ENCODE results near the gene TNKS2.
"Not testable (repeated sequence)": the region's sequence is repeated elsewhere in the genome, so short reads cannot be mapped to it uniquely, and the experiment has no call there.

TNKS2 gene

DNA sequence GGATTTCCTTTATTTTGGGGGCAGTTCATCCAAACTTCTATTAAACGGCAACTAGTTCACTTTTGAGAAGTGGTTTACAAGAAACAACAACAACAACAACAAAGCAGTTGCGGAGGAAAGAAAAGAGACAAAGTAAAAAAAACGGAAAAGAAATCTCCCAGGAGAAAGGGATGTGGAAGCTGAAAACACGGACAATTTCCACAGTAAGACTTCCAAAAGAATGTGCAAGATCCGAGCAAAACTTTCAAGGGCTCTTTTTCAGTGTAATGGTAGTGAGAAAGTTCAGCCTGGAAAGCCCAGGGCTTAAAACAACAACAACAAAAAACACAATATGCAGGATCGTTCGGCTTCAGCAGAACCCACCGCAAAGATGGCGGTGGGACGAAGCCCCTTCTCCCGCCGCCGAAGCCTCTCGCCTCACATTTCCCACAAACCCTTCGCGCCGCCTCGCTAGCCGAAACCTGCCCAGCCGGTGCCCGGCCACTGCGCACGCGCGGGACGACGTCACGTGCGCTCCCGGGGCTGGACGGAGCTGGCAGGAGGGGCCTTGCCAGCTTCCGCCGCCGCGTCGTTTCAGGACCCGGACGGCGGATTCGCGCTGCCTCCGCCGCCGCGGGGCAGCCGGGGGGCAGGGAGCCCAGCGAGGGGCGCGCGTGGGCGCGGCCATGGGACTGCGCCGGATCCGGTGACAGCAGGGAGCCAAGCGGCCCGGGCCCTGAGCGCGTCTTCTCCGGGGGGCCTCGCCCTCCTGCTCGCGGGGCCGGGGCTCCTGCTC lies at the start of gene TNKS2:
Gene TNKS2, plus strand, starts transcription at position 553 of the 775 bp plus-strand sequence. CDS start 265 bp downstream, outside the sequence.
- peak; percentile 23 for DNase-seq

DNA sequence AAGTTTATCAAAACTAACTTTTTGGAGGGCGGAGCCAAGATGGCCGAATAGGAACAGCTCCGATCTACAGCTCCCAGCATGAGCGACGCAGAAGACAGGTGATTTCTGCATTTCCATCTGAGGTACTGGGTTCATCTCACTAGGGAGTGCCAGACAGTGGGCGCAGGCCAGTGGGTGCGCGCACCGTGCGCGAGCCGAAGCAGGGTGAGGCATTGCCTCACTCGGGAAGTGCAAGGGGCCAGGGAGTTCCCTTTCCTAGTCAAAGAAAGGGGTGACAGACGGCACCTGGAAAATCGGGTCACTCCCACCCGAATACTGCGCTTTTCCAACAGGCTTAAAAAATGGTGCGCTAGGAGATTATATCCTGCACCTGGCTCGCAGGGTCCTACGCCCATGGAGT lies 48.6 kb upstream of the TNKS2 start:
- DNase-seq = not testable (repeated sequence)

DNA sequence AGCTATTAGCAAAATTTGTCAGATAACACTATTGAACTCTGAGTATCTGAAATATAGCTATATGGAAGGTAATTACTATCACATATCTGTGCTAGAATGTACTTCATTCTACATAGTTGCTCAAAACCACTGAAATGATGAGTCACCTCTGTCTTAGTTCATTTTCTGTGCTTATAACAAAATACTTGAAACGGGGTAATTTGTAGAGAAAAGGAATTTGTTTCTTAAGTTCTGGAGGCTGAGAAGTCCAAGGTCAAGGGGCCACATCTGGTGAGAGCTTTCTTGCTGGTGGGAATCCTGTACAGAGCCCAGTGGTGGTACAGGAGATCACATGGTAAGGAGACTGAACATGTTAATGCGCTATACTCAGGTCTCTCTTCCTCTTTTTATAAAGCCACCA lies 41.9 kb upstream of the TNKS2 start:
- DNase-seq = no peak

DNA sequence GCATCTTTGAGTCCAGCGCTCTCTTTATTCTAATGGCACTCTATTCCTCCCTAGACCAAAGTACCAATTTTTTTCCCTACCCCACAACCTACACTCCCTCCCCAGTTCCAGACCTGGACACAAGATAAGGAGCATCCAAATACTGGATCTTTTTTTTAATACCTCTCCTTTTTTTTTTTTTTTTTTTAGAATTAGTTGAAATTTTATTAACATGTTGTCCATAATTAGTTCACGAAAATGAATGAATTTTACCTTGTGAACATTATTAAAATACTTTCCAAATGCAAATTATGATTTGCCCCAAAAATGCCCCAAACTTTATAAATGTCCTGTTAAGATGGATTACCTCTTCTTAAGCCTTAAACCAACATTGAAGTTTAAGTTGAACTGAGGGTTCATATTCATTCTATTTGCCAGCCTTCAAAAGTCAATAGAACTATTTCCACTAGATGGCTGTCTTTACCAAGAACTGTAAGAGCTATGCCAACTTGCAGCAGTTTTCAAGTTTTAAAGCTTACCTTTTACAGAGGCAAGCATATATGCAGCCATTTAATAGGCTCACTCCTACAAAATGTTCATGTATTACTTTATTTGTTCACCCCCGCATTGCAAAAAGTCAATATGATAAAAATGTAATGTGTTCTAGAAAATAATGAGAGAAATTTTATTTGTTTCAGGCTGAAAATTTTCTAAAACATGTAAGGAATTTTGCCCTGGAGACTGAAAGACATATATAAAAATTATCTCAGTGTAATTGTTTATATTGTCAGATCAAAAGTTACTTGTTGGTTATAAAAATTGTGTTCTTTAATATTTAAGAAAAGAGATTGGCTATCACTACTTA lies 39.7 kb upstream of the TNKS2 start:
- DNase-seq = no peak

DNA sequence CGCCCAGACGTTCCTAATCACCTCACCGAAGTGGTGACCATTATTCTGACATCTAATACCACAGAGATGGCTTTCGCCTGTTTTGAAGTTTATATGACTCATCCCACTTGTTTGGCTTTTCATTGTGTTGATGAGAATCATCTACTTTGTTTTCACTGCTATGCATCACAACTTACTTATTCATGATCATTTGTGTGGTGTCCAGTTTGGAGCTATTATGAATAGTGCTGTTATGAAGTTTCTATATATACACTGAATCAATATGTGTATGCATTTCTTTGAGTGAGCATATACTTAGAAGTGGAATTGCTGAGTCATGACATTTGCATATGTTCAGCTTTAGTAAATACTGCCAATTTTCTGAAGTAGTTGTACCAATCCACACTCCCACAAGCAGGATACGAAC lies 38.6 kb upstream of the TNKS2 start:
- DNase-seq = no peak

DNA sequence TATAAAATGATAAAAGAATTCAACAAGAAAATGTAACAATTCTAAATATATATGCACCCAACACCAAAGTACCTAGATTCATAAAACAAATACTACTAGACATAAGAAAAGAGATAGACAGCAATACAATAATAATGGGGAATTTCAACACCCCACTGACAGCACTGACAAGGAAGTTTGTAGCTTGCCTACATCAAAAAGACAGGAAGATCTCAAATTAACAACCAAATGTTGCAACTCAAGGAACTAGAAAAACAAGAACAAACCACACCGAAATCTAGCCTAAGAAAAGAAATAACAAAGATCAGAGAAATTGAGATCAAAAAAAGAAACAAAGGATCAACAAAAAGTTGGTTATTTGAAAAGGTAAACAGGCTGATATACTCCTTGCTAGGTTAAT lies 36.5 kb upstream of the TNKS2 start:
- DNase-seq = no peak

DNA sequence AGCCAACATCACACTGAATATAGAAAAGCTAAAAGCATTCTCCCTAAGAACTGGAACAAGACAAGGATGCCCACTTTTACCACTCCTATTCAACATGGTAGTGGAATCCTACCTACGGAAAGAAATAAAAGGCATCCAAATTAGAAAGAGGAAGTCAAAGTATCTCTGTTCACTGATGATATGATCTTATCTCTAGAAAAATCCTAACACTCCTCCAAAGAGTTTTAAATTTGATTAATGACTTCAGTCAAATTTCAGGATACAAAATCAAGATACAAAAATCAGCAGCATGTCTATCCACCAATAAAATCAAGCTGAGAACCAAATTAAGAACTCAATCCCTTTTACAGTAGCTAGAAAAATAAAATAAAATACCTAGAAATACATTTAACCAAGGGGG lies 35.3 kb upstream of the TNKS2 start:
- no peak for DNase-seq

DNA sequence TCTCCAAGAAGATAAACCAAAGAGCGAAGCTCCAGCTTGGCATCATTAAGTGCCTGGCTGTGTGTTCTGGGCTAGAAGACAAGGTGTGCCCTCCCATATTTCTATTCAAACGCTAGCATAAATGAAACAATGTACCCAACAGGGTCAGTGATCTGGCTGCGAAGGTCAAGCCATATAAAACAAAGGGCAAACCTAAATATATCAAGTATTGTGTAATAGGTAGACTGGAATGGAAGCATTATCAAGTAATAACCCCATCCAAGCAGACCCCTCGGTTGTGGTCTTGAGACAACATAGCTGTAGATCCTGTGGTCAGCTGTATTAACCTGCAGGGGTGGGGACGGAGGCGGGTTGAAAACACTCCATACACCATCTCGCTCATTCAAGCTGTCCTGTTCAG lies 31.6 kb upstream of the TNKS2 start:
- no peak for DNase-seq

DNA sequence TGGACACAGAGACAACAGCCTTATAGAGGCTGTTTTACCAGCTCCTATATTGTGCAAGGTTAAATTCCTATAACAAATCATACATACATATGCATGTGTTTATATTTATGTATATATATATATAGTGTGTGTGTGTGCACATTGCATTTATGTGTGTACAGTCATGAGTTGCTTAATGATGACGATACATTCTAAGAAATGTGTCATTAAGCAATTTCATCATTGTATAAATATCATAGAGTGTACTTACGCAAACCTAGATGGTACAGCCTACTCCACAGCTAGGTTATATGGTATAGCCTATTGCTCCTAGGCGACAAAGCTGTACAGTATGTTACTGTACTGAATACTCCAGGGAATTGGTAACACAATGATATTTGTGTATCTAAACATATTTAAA lies 30.1 kb upstream of the TNKS2 start:
- no peak for DNase-seq

DNA sequence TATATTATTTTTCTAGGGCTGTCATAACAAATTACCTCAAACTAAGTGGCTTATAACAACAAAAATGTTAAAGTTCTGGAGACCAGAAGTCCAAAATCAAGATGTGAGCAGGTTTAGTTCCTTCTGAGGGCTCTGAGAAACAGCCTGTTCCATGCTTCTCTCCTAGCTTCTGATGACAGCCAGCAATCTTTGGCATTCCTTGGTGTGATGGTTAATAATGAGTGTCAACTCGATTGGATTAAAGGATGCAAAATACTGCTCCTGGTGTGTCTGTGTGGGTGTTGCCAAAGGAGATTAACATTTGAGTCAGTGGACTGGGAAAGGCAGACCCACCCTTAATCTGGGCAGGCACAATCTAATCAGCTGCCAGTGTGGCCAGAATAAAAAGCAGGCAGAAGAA lies 26.3 kb upstream of the TNKS2 start:
- no peak for DNase-seq

DNA sequence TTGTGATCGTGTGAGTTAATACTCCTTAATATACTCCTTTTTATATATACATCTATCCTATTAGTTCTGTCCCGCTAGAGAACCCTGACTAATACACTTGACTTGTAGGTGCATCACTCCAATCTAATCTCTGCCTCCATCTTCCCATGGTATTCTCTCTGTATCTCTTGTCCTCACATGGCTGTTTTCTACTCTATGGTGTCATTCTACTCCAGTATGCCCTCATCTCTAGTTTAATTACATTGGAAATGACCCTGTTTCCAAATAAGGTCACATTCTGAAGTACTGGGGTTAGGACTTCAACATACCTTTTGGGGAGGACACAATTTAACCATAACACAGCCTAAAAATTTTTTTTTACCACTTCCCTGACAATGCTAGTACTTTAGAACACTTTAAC lies 25.8 kb upstream of the TNKS2 start:
- no peak for DNase-seq

DNA sequence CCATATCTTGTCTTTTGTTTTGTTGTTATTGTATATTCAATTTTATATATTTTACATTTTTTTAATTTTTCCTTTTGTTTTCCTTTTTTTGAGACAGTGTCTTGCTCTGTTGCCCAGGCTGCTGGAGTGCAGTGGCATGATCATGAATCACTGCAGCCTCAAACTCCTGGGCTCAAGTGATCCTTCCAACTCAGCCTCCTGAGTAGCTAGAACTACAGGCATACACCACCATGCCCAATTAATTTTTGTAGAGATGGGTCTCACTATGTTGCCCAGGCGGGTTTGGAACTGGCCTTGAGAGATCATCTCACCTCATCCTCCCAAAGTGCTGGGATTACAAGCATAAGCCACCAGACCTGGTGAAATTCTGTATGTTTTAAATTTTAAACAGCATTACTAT lies 25.4 kb upstream of the TNKS2 start:
- DNase-seq = no peak

DNA sequence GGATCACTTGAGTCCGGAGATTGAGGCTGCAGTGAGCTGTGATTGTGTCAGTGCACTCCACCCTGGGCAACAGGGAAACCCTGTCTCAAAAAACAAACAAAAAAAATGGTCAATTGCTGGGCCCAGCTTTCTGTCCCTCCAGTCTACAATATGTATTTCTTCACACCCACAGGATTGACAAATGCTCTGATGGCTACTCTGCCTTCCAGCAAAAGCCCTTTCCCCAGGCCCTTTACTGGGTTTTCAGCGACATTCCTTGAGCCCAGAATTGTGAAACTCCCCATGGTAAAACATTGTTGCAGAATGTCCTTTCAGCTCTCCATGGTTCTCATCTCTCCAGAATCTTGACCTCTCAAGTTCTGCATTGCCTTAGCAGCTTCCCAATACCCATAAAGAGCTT lies 23.7 kb upstream of the TNKS2 start:
- DNase-seq = no peak

DNA sequence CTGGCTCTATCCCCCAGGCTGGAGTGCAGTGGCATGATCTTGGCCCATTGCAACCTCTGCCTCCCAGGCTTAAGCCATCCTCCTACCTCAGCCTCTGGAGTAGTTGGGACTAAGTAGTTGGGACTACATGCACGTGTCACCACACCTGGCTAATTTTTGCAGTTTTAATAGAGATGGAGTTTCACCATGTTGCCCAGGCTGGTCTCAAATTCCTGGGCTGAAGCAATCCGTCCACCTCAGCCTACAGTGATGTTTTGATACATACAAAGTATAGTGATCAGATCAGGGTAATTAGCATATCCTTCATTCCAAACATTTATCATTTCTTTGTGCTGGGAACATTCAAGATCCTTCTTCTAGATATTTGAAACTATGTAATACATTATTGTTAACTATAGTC lies 22.5 kb upstream of the TNKS2 start:
- DNase-seq = no peak

DNA sequence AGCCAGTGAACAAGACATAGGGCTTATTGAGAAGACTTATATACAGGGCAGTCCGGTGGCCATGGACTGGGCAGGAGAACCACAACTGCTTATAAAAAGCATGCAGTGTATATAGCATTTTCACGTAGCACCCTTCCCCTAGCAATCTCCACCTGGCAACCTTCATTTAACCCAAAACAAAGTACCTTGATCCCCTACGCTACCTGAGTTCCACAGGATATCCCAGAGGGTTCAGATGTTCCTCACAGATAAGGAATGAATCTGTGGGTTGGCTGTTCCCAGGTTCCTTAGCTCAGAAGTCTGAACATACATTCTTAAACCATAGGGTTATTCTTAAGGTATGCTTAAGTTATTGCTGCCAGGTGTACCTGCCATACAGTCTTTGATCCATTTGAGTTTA lies 22.0 kb upstream of the TNKS2 start:
- no peak for DNase-seq

DNA sequence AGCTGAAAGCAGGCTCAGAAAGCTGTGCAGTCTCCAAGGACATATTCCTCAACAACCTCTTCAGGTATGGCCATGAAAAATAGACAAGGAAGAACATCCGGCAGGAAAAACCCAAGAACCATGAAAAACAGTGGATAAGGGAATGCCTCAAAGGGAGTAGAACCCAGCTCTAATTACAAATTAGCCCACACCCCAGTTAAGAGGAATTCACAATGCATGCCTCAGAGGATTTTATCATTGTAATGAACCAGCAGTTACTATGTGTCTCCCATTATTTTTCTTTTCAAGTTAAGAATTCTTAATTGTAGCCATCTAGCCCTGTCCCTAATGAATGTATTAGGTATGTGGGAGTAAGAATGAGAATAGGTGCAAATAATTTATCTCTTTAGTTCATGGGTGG lies 19.7 kb upstream of the TNKS2 start:
- DNase-seq = no peak

DNA sequence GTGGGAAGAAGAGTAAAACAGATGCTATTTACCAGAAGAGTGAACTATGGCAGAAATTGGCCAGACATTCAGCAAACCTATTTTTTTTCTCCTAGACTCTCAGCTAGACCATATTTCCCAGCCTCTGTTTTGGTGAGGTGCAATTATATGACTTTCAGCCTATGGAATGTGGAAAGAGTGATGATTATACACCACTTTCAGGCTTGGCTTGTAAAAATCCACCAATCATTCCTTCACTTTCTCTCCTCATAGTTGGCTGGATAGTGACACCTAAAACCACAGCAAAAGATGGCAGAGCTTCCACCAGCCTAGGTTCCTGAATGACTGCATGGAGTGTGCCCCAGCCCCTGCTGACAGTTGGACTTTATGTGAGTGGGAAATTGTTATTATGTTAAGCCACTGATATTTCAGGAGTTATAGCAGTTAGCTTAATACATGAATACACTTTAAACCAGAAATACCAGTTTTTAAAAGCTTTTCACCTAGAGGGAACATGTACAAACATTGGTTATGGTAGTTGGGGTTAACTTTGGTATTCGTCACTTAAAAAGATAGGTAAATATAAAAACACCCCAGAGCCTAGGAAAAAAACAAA lies 19.1 kb upstream of the TNKS2 start:
- DNase-seq = no peak

DNA sequence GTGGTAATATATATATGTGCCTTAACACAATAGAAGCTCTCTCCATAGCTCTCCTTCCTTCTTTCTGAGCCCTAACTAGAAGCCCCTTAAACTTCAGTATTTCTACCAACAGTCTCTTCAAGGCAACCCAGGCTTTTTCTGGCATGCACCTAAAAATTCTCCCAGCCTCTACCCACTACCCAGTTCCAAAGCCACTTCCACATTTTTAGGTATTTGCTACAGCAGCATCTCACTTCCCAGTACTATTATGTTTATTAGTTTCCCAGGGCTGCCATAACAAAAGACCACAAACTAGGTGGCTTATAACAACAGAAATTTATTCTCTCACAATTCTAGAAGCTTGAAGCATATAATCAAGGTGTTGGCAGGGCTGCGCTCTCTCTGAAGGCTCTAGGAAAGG lies 15.7 kb upstream of the TNKS2 start:
- no peak for DNase-seq

DNA sequence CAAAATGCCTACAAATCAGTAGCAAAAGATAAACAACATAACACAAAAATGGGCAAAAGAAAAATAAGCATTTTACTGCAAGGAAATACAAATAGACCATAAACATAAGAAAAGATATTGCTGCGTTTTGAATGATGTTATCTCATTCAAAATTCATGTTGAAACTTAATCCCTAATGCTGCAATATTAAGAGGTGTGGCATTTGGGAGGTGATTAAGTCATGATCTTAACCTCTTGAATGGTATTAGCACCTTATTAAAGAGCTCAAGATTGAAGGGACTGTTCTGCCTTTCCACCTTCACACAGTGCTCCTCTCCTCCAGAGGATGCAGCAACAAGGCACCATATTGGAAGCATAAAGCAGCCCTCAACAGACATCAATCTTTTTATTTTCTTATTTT lies 12.4 kb upstream of the TNKS2 start:
- no peak for DNase-seq

DNA sequence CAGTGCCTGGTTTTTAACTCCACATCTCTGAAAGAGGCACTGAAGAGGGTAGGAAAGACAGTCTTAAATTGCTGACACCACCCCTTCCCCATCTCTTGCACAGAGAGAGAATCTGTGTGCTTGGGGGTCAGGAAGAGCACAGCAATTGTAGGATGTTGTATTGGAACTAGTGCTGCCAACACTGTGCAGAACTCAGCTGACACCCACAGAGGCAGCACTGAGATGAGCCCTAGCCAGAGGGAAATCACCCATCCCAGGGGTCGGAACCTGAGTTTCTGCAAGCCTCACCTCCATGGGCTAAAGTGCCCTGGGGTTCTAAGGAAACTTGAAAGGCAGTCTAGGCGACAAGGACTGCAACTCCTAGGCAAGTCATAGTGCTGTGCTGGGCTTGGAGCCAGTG lies 11.0 kb upstream of the TNKS2 start:
- no peak for DNase-seq

DNA sequence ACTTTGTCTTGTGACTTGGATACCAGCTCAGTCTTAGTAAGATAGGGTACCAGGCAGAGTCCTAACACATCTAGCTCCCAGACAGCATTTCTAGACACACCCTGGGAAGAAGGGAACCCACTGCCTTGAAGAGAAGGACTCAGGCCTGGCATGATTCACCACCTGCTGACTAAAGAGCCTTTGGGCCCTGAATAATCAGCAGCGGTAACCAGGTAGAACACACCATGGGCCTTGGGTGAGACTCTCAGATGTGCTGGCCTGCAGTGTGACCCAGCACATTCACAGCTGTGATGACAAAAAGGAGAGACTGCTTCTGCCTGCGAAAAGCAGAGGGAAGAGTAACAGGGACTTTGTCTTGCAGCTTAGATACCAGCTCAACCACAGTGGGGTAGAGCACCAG lies 10.4 kb upstream of the TNKS2 start:
- DNase-seq = no peak

DNA sequence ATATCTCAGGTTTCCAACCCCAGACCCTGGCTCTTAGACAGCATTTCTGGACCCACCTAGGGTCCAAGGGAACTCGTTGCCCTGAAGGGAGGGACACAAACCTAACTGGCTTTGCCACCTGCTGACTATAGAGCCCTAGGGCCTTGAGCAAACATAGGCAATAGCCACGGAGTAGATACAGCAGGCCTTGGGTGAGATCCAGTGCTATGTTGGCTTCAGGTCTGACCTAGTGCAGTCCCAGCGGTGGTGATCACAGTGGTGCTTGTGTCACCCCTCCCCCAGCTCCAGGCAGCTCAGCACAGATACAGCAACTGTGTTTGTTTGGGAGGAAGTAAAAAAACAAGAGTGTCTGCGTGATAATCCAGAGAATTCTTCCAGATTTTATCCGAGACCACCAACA lies 9.7 kb upstream of the TNKS2 start:
- DNase-seq = no peak

DNA sequence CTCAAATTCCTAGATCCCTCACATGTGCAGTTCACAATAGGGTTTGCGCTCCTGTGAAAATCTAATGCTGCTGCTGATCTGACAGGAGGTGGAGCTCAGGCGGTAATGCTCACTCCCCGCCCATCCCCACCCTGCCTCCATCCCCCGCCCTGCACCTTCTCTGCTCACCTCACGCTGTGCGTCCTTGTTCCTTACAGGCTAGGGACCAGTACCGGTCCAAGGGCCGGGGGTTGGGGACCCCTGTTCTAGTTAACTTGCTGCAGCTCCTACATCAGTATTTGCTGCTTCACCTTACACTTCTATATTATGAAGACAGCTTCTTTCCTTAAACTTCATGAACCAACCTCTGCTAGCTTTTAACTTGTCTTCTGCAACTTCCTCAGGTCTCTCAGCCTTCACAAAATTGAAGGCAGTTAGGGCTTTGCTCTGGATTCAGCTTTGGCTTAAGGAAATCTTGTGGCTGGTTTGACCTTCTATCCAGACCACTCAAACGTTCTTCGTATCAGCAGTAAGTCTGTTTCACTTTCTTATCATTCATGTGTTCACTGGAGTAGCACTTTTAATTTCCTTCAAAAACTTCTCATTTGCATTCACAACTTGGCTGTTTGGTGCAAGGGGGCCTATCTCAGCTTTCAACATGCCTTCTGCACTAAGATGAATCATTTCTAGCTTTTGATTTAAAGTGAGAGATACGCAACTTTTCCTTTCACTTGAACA lies 1.7 kb upstream of the TNKS2 start:
- no peak for DNase-seq
